NOMO-1 treated with DMSO at 0.1 percent for 48 hours (cell line): Measurements from ENCODE around the gene PDE6B.
"Not testable (repeated sequence)": the region's sequence is repeated elsewhere in the genome, so short reads cannot be mapped to it uniquely, and the experiment has no call there.

Experiments used
- DNase-seq: peaks from one replicate; lab custom pipeline; 2025; ENCODE audit not compliant: unreplicated experiment; lab: John Stamatoyannopoulos, UW

The PDE6B gene

GRCh38 chr4:624705-625590 lies at the start of gene PDE6B:
Gene PDE6B, plus strand, starts transcription at chr4:625573. Its CDS starts 54 bp downstream, at chr4:625627.
- no peak for DNase-seq

GRCh38 chr4:576245-576821 lies 49.0 kb upstream of the PDE6B start, which contains the start of gene TMEM271:
Gene TMEM271, minus strand, starts transcription at chr4:576295. Its CDS starts 233 bp downstream, at chr4:576062.
- no peak for DNase-seq

GRCh38 chr4:576991-577498 lies 48.3 kb upstream of the PDE6B start:
- no peak for DNase-seq

GRCh38 chr4:577499-578450 lies 47.6 kb upstream of the PDE6B start:
- DNase-seq: no peak

GRCh38 chr4:578451-579443 lies 46.6 kb upstream of the PDE6B start:
- no peak for DNase-seq

GRCh38 chr4:579543-580175 lies 45.7 kb upstream of the PDE6B start:
- no peak for DNase-seq

GRCh38 chr4:581181-581580 lies 44.2 kb upstream of the PDE6B start:
- no peak for DNase-seq

GRCh38 chr4:581753-582361 lies 43.5 kb upstream of the PDE6B start:
- no peak for DNase-seq

- DNase-seq: no peak
Observed at GRCh38 chr4:583820-584219, 41.6 kb upstream of the PDE6B start.

GRCh38 chr4:587671-588350 lies 37.6 kb upstream of the PDE6B start:
- no peak for DNase-seq

- no peak for DNase-seq
Observed at GRCh38 chr4:588351-588849, 37.0 kb upstream of the PDE6B start.

- DNase-seq: no peak
Observed at GRCh38 chr4:589219-589963, 36.0 kb upstream of the PDE6B start.

GRCh38 chr4:590313-590841 lies 35.0 kb upstream of the PDE6B start:
- DNase-seq: no peak

GRCh38 chr4:592178-592577 lies 33.2 kb upstream of the PDE6B start:
- DNase-seq: not testable (repeated sequence)

- no peak for DNase-seq
Observed at GRCh38 chr4:592825-593520, 32.4 kb upstream of the PDE6B start.

- no peak for DNase-seq
Observed at GRCh38 chr4:598925-599324, 26.4 kb upstream of the PDE6B start.

- DNase-seq: no peak
Observed at GRCh38 chr4:600166-600565, 25.2 kb upstream of the PDE6B start.
